IMR-90 (cell line): ENCODE data around the gene CUTA. TPM values are rescaled to one million over a fixed set of nuclear protein-coding genes. Genes with fewer than 3 reads are reported as not detected.

Experiments
- ATAC-seq: fragments of 200-7000 bp; cut with Tn5 transposase; 2 replicates; pipeline ENCODE4 v1.9.1; 2020; ENCODE audit warnings: low read depth, mild to moderate bottlenecking, moderate library complexity
- BruUV-seq: library from RNA; stranded (reverse); fragments of 400-500 nt; replicated peaks from 2 replicates; lab custom pipeline; 2021; lab: Mats Ljungman, UMichigan
- CTCF ChIA-PET: fragments of 300-600 bp; formaldehyde crosslinking; extraction: SDS; loops from one replicate; lab custom pipeline; 2021; ENCODE audit warnings: antibody characterized with exemption; lab: Yijun Ruan, JAX
- POLR2A ChIA-PET: fragments of 300-600 bp; sonication (Branson Sonifier 250); formaldehyde crosslinking; loops from one replicate; lab custom pipeline; 2022; ENCODE audit warnings: antibody characterized with exemption; ENCODE audit not compliant: unreplicated experiment; lab: Charles Lee
- DNase-seq: peaks from one replicate; pipeline ENCODE4 v3.0.0; 2013
- H2AFZ ChIP-seq: replicated peaks from 2 replicates; pipeline ENCODE3; 2013; ENCODE audit warnings: low read length, mild to moderate bottlenecking; ENCODE audit not compliant: poor library complexity
- H2AK5ac ChIP-seq: 2 replicates; pipeline ENCODE4 v1.6.1; 2013; ENCODE audit warnings: low read depth, low read length, inconsistent platforms
- H2AK9ac ChIP-seq: replicated peaks from 2 replicates; pipeline ENCODE3; 2013; ENCODE audit warnings: mild to moderate bottlenecking, low read depth, low read length, moderate library complexity; ENCODE audit not compliant: poor library complexity
- H2BK120ac ChIP-seq: 2 replicates; pipeline ENCODE4 v1.6.1; 2013; ENCODE audit warnings: low read depth, low read length, inconsistent platforms
- H2BK15ac ChIP-seq: 3 replicates; pipeline ENCODE4 v1.6.1; 2013; ENCODE audit warnings: low read depth, low read length, inconsistent platforms
- H2BK20ac ChIP-seq: 2 replicates; pipeline ENCODE4 v1.6.1; 2013; ENCODE audit warnings: low read depth, mild to moderate bottlenecking, inconsistent platforms, low read length, moderate library complexity
- H2BK5ac ChIP-seq: 2 replicates; pipeline ENCODE4 v1.6.1; 2013; ENCODE audit warnings: mild to moderate bottlenecking, low read depth, low read length, inconsistent platforms; ENCODE audit not compliant: poor library complexity, severe bottlenecking
- H3K14ac ChIP-seq: replicated peaks from 2 replicates; pipeline ENCODE4 v1.6.1; 2013; ENCODE audit warnings: low read depth, low read length, inconsistent platforms
- H3K18ac ChIP-seq: 2 replicates; pipeline ENCODE4 v1.6.1; 2013; ENCODE audit warnings: low read depth, low read length, control low read depth
- H3K23ac ChIP-seq: 2 replicates; pipeline ENCODE4 v1.6.1; 2013; ENCODE audit warnings: low read depth, low read length, inconsistent platforms
- H3K27ac ChIP-seq: 2 replicates; pipeline ENCODE4 v1.5.1; 2013; ENCODE audit warnings: mild to moderate bottlenecking, control low read depth, low read length; ENCODE audit not compliant: insufficient read depth
- H3K27me3 ChIP-seq: 2 replicates; pipeline ENCODE4 v1.6.1; 2013; ENCODE audit warnings: low read length; ENCODE audit not compliant: control insufficient read depth, insufficient read depth
- H3K36me3 ChIP-seq: 2 replicates; pipeline ENCODE4 v1.6.1; 2013; ENCODE audit warnings: low read length, mixed read lengths; ENCODE audit not compliant: control insufficient read depth, insufficient read depth
- H3K4ac ChIP-seq: 2 replicates; pipeline ENCODE4 v1.6.1; 2013; ENCODE audit warnings: low read depth, low read length, inconsistent platforms
- H3K4me1 ChIP-seq: 2 replicates; pipeline ENCODE4 v1.6.1; 2013; ENCODE audit warnings: low read length, mixed read lengths; ENCODE audit not compliant: control insufficient read depth, insufficient read depth
- H3K4me2 ChIP-seq: 2 replicates; pipeline ENCODE4 v1.6.1; 2013; ENCODE audit warnings: low read depth, mild to moderate bottlenecking, control low read depth, low read length, moderate library complexity
- H3K4me3 ChIP-seq: 2 replicates; pipeline ENCODE4 v1.5.1; 2013; ENCODE audit warnings: low read depth, mild to moderate bottlenecking, control low read depth, low read length, moderate library complexity; ENCODE audit not compliant: insufficient read depth
- H3K56ac ChIP-seq: 2 replicates; pipeline ENCODE4 v1.6.1; 2013; ENCODE audit warnings: low read length, inconsistent platforms; ENCODE audit not compliant: insufficient read depth; ENCODE audit errors: extremely low read depth
- H3K79me1 ChIP-seq, 2 experiments: 2 replicates each; pipeline ENCODE4 v1.6.1; 2013; ENCODE audit warnings: low read length in 2 of 2, inconsistent platforms in 1 of 2, low read depth in 1 of 2
- H3K9ac ChIP-seq: 2 replicates; pipeline ENCODE4 v1.6.1; 2013; ENCODE audit warnings: low read depth, low read length, control low read depth
- H3K9me1 ChIP-seq: 2 replicates; pipeline ENCODE4 v1.6.1; 2013; ENCODE audit warnings: low read length, inconsistent platforms; ENCODE audit not compliant: insufficient read depth
- H3K9me3 ChIP-seq: 2 replicates; pipeline ENCODE4 v1.6.1; 2013; ENCODE audit warnings: low read length; ENCODE audit not compliant: control insufficient read depth, insufficient read depth
- H4K20me1 ChIP-seq: 2 replicates; pipeline ENCODE4 v1.6.1; 2013; ENCODE audit warnings: low read length, inconsistent platforms; ENCODE audit not compliant: insufficient read depth
- H4K5ac ChIP-seq: 2 replicates; pipeline ENCODE4 v1.6.1; 2013; ENCODE audit warnings: mild to moderate bottlenecking, low read depth, low read length, control low read depth
- H4K8ac ChIP-seq, 2 experiments: 2 replicates each; pipeline ENCODE4 v1.6.1; 2013; ENCODE audit warnings: low read depth in 2 of 2, low read length in 2 of 2, control low read depth in 1 of 2, inconsistent platforms in 1 of 2
- H4K91ac ChIP-seq: 2 replicates; pipeline ENCODE4 v1.6.1; 2013; ENCODE audit warnings: low read depth, low read length, inconsistent platforms; ENCODE audit not compliant: insufficient read depth
- CHD1 ChIP-seq: IDR thresholded peaks from 2 replicates; pipeline ENCODE4 v1.6.1; 2012; ENCODE audit warnings: low read depth, low read length, improper control_type of control experiment
- FOS ChIP-seq: fragments of 150-350 bp; IDR thresholded peaks from 2 replicates; pipeline ENCODE4 v1.6.1; 2016; ENCODE audit warnings: low read depth, low read length
- MAZ ChIP-seq: IDR thresholded peaks from 2 replicates; pipeline ENCODE4 v1.6.1; 2012; ENCODE audit warnings: low read depth, mild to moderate bottlenecking, low read length, improper control_type of control experiment, moderate library complexity, borderline replicate concordance
- WGBS, 2 experiments: methylation state at CpG; one replicate each; pipeline versions ENCODE4 v1.1.5 to v1.1.7; 2013; ENCODE audit warnings: missing lambda C conversion rate in 2 of 2; ENCODE audit not compliant: insufficient read length in 1 of 2; ENCODE audit errors: extremely low coverage in 2 of 2; 5-methylcytosine and 5-hydroxymethylcytosine counted together
- dilution Hi-C: fragments of 300-500 bp; cut with HindIII; formaldehyde crosslinking; loops from one replicate; pipeline ENCODE4 v1.14.3; 2018; ENCODE audit warnings: low sequenced_read_pairs; ENCODE audit not compliant: unreplicated experiment
- in situ Hi-C: fragments of 300-500 bp; cut with MboI; formaldehyde crosslinking; loops from 3 replicates; pipeline ENCODE4 v1.14.3; 2019; ENCODE audit warnings: low sequenced_read_pairs, inconsistent platforms, mixed read lengths
- intact Hi-C: fragments of 100-400 bp; cut with micrococcal nuclease; formaldehyde crosslinking; loops from 2 replicates; pipeline ENCODE4 v1.10.0; 2022
- polyA plus RNA-seq, 3 experiments: library from polyadenylated mRNA; depleted of rRNA; stranded (reverse); fragments of >200 nt; gene quantifications; 2 replicates each; pipeline ENCODE4 v1.2.3, GENCODE V29; 2012; ENCODE audit warnings: low replicate concordance in 1 of 3
- total RNA-seq: library from RNA; depleted of rRNA; stranded (reverse); fragments of >200 nt; gene quantifications from 2 replicates; pipeline ENCODE4 v1.2.3, GENCODE V29; 2012

Gene CUTA
- total and polyA plus RNA-seq, 2 of the 4 experiments (the other 2 are of a cell fraction) = 136 to 427 TPM

GRCh38 chr6:33433544-33434191 lies 15.8 kb upstream of the CUTA start:
- no peak overlapping the region for H2AFZ ChIP-seq
- WGBS, 2 experiments = 14% methylated on average over 3 of the region's 17 CpGs; no CpG with 5 or more reads in 1 of the 2 experiments
- no peak overlapping the region for H3K9ac ChIP-seq
- peak overlapping the region; percentile 27; the same call in 1 of the 2 replicates for H3K4me2 ChIP-seq
- no peak overlapping the region for H3K27ac ChIP-seq
- no peaks in the 10 kb centered on the region for H3K9me3 ChIP-seq
- intact Hi-C loops = no loop called here
- H3K4ac ChIP-seq = no peak overlapping the region; the same call in 1 of the 2 replicates
- H3K56ac ChIP-seq = no peak overlapping the region
- H3K23ac ChIP-seq = peak overlapping the region; percentile 59; the same call in 1 of the 2 replicates
- H2BK120ac ChIP-seq = no peak overlapping the region
- H3K4me1 ChIP-seq = peaks cover 22% of the 10 kb centered on the region
- no peak overlapping the region for H3K14ac ChIP-seq
- CTCF ChIA-PET = no interaction called here
- no peak overlapping the region for H3K18ac ChIP-seq
- H3K79me1 ChIP-seq = peaks cover 26 to 66% of the 10 kb centered on the region in 2 experiments
- H2BK5ac ChIP-seq = peak overlapping the region; percentile 17
- peak overlapping the region; percentile 52 for H2AK9ac ChIP-seq
- peaks cover 30% of the 10 kb centered on the region for H4K20me1 ChIP-seq
- no TSS peak for BruUV-seq
- H3K36me3 ChIP-seq = peaks cover 36% of the 10 kb centered on the region
- H3K9me1 ChIP-seq = peaks cover 21% of the 10 kb centered on the region
- H3K4me3 ChIP-seq = no peak overlapping the region
- TF ChIP-seq MAZ = 0 out of 2 replicates have a peak, but pooled peaks have one; percentile 15
- TF ChIP-seq FOS = 0 out of 2 replicates have a peak, but pooled peaks have one; percentile 30
- no peak for TF ChIP-seq CHD1
- H2BK15ac ChIP-seq = no peak overlapping the region
- no peak overlapping the region; a peak in 1 of 4 replicates for H4K8ac ChIP-seq
- dilution Hi-C loops = no loop called here
- POLR2A ChIA-PET = no interaction called here
- no peak overlapping the region for H2BK20ac ChIP-seq
- in situ Hi-C loops = no loop called here
- H4K91ac ChIP-seq = no peak overlapping the region
- DNase-seq (peak; percentile 75), ATAC-seq (0 out of 2 replicates have a peak, but pooled peaks have one; percentile 9)
- no peaks in the 10 kb centered on the region for H3K27me3 ChIP-seq
- peak overlapping the region; percentile 48; the same call in 1 of the 2 replicates for H4K5ac ChIP-seq
- H2AK5ac ChIP-seq = peak overlapping the region; percentile 51; the same call in 1 of the 2 replicates
